Tongue (tissue), 2 donors: ENCODE measurements around the gene EGLN3. TPM values are rescaled to one million over a fixed set of nuclear protein-coding genes. Genes with fewer than 3 reads are reported as not detected.
"Not testable (repeated sequence)": the region's sequence is repeated elsewhere in the genome, so short reads cannot be mapped to it uniquely, and the experiment has no call there.

ENCODE experiments used
- DNase-seq: peaks from one replicate; pipeline ENCODE4 v3.0.0-alpha.2; 2015
- total RNA-seq: library from RNA; depleted of rRNA; stranded (reverse); fragments of >200 nt; gene quantifications from one replicate; pipeline ENCODE4 v1.2.3, GENCODE V29; 2014

The EGLN3 gene
- 76.5 TPM for total RNA-seq

- DNase-seq, result peak; percentile 94
These were observed at the start of gene EGLN3 for GRCh38 chr14:33950320-33951182. TSS of gene EGLN3 (minus strand) at chr14:33951074. CDS start at chr14:33950752, 322 bp downstream.

DNA sequence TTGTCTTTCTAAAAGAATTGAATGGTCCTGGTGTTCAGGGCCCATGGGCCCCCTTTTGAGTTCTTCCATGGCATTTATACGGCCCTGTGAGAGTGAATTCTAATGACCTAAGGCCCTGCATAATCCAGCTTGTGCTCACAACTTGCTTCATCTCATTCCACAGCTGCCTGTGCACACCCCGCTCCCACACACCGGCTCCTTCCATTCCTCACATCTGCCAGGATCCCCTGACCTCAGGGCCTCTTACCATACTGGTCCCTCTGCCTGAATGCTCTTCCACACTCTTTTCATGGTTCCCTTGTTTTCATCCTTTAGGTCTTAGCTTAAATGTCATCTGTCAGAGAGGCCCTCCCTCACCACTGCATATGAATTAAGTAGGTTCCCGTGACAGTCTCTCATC is 49.5 kb upstream of the EGLN3 start:
- DNase-seq, result no peak

DNA sequence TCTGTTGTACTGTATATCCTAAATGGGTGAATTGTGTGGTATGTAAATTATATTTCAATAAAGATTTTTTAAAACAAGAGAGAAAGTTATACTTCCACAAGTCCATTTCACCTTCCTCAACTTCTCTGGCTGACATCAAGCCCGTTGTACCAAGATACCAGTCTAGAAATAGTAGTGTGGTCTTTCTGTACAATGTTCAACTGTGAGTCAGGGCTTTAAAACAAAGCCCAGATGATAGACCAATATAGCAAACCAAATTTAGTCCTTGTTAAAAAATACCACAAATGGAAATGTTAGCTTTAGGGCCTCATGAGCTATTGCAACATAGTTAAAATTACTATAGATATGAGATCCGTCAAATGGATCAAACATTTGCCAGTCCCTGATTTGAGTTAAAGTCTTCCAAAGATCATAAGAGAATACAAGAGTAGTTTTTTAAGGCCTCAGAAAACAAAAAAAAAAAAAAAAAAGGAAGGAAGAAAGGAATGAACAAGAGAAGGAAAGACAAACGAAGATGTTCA is 49.0 kb upstream of the EGLN3 start:
- no peak for DNase-seq

- no peak for DNase-seq
These were observed 46.7 kb upstream of the EGLN3 start for GRCh38 chr14:33997611-33998010.

DNA sequence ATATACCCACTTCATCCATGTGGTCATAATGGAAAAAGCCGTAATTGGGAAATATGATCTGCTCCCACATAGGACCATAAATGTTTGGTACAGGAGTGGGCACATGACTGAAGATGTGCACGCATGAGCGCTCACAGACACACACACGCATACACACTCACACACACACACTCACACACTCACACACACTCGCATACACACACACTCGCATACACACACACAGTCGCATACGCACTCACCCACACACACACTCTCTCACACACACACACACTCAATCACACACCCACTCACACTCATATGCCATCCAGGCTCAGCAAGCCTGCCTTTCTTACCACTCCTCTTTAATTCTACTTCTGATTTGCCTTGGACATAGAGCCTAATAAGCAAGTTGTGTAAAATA is 45.6 kb upstream of the EGLN3 start:
- DNase-seq, result no peak

GRCh38 chr14:33993246-33993645 is 42.4 kb upstream of the EGLN3 start:
- no peak for DNase-seq

- DNase-seq, result no peak
These were observed 41.6 kb upstream of the EGLN3 start for GRCh38 chr14:33992274-33993007.

DNA sequence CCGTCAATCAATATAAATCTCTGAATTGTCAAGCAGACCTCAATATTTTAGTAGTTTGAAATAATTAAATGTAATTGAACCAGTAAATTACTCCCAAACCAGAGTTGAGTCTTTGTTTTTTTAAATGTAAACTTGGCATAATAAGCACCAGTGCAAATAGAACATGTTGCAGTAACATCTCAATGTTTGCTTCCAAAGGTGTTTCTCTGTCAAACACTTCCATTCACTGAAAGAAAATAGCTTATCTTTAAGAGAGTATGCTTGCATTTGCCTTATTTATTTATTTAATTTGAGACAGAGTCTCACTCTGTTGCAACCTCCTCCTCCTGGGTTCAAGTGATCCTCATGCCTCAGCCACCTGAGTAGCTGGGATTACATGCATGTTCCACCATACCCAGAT is 39.9 kb upstream of the EGLN3 start:
- no peak for DNase-seq

- no peak for DNase-seq
These were observed 36.7 kb upstream of the EGLN3 start for GRCh38 chr14:33987565-33988080.

GRCh38 chr14:33986804-33987203 is 35.9 kb upstream of the EGLN3 start:
- DNase-seq, result no peak

DNA sequence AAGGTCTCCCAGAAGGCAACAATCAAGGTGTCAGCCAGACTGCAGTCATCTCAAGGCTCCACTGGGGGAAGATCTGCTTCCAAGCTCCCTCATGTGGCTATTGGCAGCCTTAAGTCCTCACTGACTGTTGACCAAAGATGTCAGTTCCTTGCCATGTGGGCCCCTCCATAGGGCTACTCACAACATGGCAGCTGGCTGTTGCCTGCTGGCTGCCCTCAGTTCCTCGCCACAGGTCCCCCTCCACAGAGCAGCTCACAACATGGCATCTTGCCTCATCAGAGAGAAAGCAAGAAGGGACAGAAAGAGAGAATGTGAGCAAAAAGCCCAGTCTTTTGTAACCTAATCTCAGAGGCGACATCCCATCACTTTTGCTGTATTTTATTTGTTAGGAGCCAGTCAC is 34.4 kb upstream of the EGLN3 start:
- DNase-seq, result no peak

DNA sequence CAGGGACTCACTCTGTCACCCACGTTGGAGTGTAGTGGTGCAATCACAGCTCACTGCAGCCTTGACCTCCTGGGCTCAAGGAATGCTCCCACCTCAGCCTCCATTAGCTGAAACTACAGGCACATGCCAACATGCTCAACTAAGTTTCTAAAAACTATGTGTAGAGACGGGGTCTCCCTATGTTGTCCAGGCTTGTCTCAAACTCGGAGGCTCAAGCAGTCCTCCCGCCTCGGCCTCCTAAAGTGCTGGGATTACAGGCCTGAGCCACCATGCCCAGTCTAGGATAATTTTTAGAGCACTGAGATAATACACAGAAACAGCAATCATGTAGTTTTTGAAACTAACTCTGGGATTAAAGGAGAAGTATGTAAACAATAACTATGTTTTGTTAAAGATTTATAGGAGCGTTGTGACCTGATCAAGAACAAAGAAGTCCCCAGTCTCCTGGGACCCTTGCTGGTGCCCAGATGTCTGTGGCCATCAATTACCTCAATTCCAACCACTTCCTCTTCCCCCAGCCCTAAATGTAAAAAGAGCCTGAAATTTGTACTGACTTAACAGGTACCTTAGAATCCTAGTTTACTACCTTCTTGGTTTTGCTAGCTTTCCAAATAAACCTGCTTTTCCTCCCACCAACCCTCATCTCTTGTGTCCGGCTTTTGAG is 28.9 kb upstream of the EGLN3 start:
- no peak for DNase-seq

DNA sequence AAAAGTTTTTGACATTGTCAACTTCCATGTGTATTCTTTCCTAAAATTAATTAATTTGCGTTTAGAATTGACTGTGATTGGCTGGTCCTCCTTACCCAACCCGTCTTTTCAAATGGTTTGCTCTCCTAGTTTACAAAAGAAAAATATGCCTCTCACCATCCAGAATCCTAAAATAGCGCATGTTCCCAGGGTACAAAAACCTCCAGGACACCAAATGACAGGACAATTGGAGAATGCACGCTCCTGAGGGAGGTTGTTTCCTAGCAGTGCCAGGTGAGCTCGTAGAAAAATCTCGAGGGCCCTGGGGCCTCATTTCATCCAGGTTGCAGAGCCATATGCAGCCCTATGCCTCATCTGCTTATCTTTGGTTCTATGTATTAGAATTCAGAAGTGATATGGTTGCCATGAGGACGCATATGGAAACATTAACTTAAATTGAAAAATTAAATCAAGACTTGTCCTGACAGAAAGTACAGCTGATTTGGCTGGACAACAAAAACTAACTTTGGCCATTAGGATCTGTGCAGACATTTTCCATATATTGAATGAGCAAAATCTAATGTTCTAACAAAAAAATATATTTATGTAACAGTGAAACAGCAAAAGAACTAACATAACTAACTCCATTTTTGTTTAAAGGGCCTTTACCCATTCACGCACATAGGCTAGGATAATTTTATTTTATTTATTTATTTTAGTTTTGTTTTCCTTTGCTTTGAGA is 28.2 kb upstream of the EGLN3 start:
- no peak for DNase-seq

- DNase-seq, result no peak
These were observed 21.8 kb upstream of the EGLN3 start for GRCh38 chr14:33972583-33973081.

GRCh38 chr14:33969846-33970245 is 19.0 kb upstream of the EGLN3 start:
- DNase-seq, result not testable (repeated sequence)

GRCh38 chr14:33968722-33969121 is 17.8 kb upstream of the EGLN3 start:
- no peak for DNase-seq

GRCh38 chr14:33967138-33967537 is 16.3 kb upstream of the EGLN3 start:
- DNase-seq, result no peak

- no peak for DNase-seq
These were observed 15.4 kb upstream of the EGLN3 start for GRCh38 chr14:33966276-33966675.

GRCh38 chr14:33964599-33965317 is 13.9 kb upstream of the EGLN3 start:
- DNase-seq, result no peak

DNA sequence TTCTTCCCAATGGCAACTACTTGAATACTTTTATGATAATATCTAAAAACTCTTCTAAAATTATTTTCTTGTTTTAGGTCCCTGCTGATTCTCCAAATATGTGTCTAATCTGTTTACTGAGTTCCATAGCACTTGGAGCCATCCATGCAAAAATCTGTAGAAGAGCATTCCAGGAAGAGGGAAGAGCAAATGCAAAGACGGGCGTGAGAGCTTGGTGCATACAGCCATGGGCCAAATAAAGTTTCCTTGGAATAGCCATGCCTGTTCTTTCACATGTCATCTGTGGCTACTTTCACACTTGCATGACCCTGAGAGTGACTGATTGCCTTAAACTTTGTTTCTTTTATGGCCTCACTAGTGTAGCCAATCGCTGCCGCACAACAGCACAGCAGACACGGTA is 13.0 kb upstream of the EGLN3 start:
- no peak for DNase-seq

- DNase-seq, result not testable (repeated sequence)
These were observed 11.6 kb upstream of the EGLN3 start for GRCh38 chr14:33962466-33962865.
